Thyroid gland (tissue), 4 donors: ENCODE results near the gene COL25A1. TPM values are rescaled to one million over a fixed set of nuclear protein-coding genes. Genes with fewer than 3 reads are reported as not detected.

Source experiments
- DNase-seq, 2 donors: peaks; one replicate each; pipeline ENCODE4 v3.0.0-alpha.2; 2019
- H3K27ac ChIP-seq, 3 donors: fragments of 200-600 bp; sonication (generic); 1 replicate in 2 of 3; 2 replicates in 1 of 3; pipeline ENCODE4 v1.5.1; 2016 to 2019; ENCODE audit warnings: mild to moderate bottlenecking in 1 of 3, moderate library complexity in 1 of 3
- H3K27me3 ChIP-seq: fragments of 200-600 bp; sonication (generic); one replicate; pipeline ENCODE4 v1.5.1; 2019
- H3K36me3 ChIP-seq, 2 donors: fragments of 200-600 bp; sonication (generic); one replicate each; pipeline ENCODE4 v1.5.1; 2016 to 2019
- H3K4me1 ChIP-seq, 2 donors: fragments of 200-600 bp; sonication (generic); one replicate each; pipeline ENCODE4 v1.5.1; 2017 to 2019
- H3K4me3 ChIP-seq, 3 donors: fragments of 200-600 bp; sonication (generic); replicated peaks in 1 of 3; 1 replicate in 2 of 3; 2 replicates in 1 of 3; pipeline ENCODE4 v1.5.1; 2016; ENCODE audit warnings: mild to moderate bottlenecking in 1 of 3
- H3K9me3 ChIP-seq: fragments of 200-600 bp; sonication (generic); one replicate; pipeline ENCODE4 v1.5.1; 2017
- CTCF ChIP-seq, 6 experiments: fragments of 200-600 bp in 3 of 6; fragments of 450-650 bp in 3 of 6; sonication (generic) in 3 of 6; IDR thresholded peaks; one replicate each; pipeline ENCODE4 v1.5.1; 2016 to 2019; ENCODE audit warnings: antibody characterized with exemption in 6 of 6, mild to moderate bottlenecking in 2 of 6, inconsistent platforms in 1 of 6, moderate library complexity in 1 of 6
- POLR2A ChIP-seq, 2 donors: fragments of 450-650 bp; IDR thresholded peaks; one replicate each; pipeline ENCODE4 v1.6.1; 2017; ENCODE audit warnings: antibody characterized with exemption in 2 of 2, mild to moderate bottlenecking in 2 of 2, moderate library complexity in 1 of 2
- WGBS, 2 donors: methylation state at CpG; one replicate each; pipeline ENCODE4 v1.1.5; 2017; 5-methylcytosine and 5-hydroxymethylcytosine counted together
- intact Hi-C: fragments of 100-400 bp; cut with DNase I; formaldehyde crosslinking; loops from one replicate; pipeline ENCODE4 v1.15.1; 2023
- total RNA-seq, 4 donors: library from RNA; depleted of rRNA; stranded (reverse); fragments of >200 nt; gene quantifications; one replicate each; pipeline ENCODE4 v1.2.3, GENCODE V29; 2016

COL25A1 gene
- total RNA-seq, 4 donors from 2014 or later, result 5.5 to 21.0 (median 7.1) TPM

GRCh38 chr4:108920395-108921087 lies 381.9 kb downstream of the COL25A1 start:
- Histone ChIP-seq H3K27me3 (no peaks in the 10 kb centered on the region), H3K9me3 (no peaks in the 10 kb centered on the region), H3K4me3 (no peak overlapping the region), H3K27ac (no peak overlapping the region), H3K4me1 (no peaks in the 10 kb centered on the region), H3K36me3 (no peaks in the 10 kb centered on the region)
- intact Hi-C loops, result no loop called here
- no peak for TF ChIP-seq POLR2A (IDR thresholded peaks at IDR 0.05)
- WGBS, 2 donors, result 72 to 77% methylated on average over 2 of the region's 2 CpGs
- no peak for DNase-seq

- intact Hi-C loops, result no loop called here
- H3K4me3 ChIP-seq, result no peak overlapping the region
- no peaks in the 10 kb centered on the region for H3K9me3 ChIP-seq
- H3K27ac ChIP-seq, result no peak overlapping the region
- no peaks in the 10 kb centered on the region for H3K27me3 ChIP-seq
- 88 to 90% methylated on average over 5 of the region's 5 CpGs for WGBS, 2 donors
- no peaks in the 10 kb centered on the region for H3K36me3 ChIP-seq
- TF ChIP-seq POLR2A (IDR thresholded peaks at IDR 0.05) (no peak), CTCF (IDR thresholded peaks at IDR 0.05) (no peak)
- no peak for DNase-seq
- H3K4me1 ChIP-seq, result no peaks in the 10 kb centered on the region
Measured at GRCh38 chr4:108919226-108919893, 383.1 kb downstream of the COL25A1 start.

- Histone ChIP-seq H3K36me3 (no peaks in the 10 kb centered on the region), H3K9me3 (no peaks in the 10 kb centered on the region), H3K4me1 (no peaks in the 10 kb centered on the region), H3K4me3 (no peak overlapping the region), H3K27me3 (no peaks in the 10 kb centered on the region), H3K27ac (no peak overlapping the region)
- no peak for DNase-seq
- WGBS, 2 donors, result 82 to 86% methylated on average over 5 of the region's 5 CpGs
- intact Hi-C loops, result no loop called here
- TF ChIP-seq CTCF (IDR thresholded peaks at IDR 0.05), result no peak
- no peak for TF ChIP-seq POLR2A (IDR thresholded peaks at IDR 0.05)
Measured at GRCh38 chr4:108917255-108917654, 385.2 kb downstream of the COL25A1 start.

- no peak for TF ChIP-seq CTCF (IDR thresholded peaks at IDR 0.05)
- no peak for TF ChIP-seq POLR2A (IDR thresholded peaks at IDR 0.05)
- Histone ChIP-seq H3K36me3 (no peaks in the 10 kb centered on the region), H3K4me1 (no peaks in the 10 kb centered on the region), H3K27ac (no peak overlapping the region), H3K27me3 (no peaks in the 10 kb centered on the region), H3K4me3 (no peak overlapping the region), H3K9me3 (no peaks in the 10 kb centered on the region)
- DNase-seq, result no peak
- intact Hi-C loops, result no loop called here
- 94 to 99% methylated on average over 4 of the region's 4 CpGs for WGBS, 2 donors
Measured at GRCh38 chr4:108916638-108917037, 385.8 kb downstream of the COL25A1 start.

GRCh38 chr4:108906866-108907367 lies 395.5 kb downstream of the COL25A1 start:
- TF ChIP-seq POLR2A (IDR thresholded peaks at IDR 0.05), result no peak
- no peak for TF ChIP-seq CTCF (IDR thresholded peaks at IDR 0.05)
- no peaks in the 10 kb centered on the region for H3K36me3 ChIP-seq
- DNase-seq, result no peak
- WGBS, 2 donors, result 82 to 84% methylated on average over 8 of the region's 8 CpGs
- intact Hi-C loops, result no loop called here
- no peaks in the 10 kb centered on the region for H3K9me3 ChIP-seq
- no peak overlapping the region for H3K4me3 ChIP-seq
- no peak overlapping the region for H3K27ac ChIP-seq
- no peaks in the 10 kb centered on the region for H3K4me1 ChIP-seq
- no peaks in the 10 kb centered on the region for H3K27me3 ChIP-seq
